Fibroblast of mammary gland (primary cell): ENCODE measurements around the gene CEP128.
"Not testable (repeated sequence)": the region's sequence is repeated elsewhere in the genome, so short reads cannot be mapped to it uniquely, and the experiment has no call there.

ENCODE experiments used
- DNase-seq: peaks from one replicate; pipeline ENCODE4 v3.0.0-alpha.2; 2010; ENCODE audit warnings: low read depth
- H3K4me3 ChIP-seq: 2 replicates; pipeline ENCODE4 v1.5.1; 2011; ENCODE audit warnings: low read depth, mild to moderate bottlenecking, low read length, moderate library complexity; ENCODE audit not compliant: control insufficient read depth
- TF ChIP-seq, protein P1 (sequence below): conservative IDR thresholded peaks from 2 replicates; pipeline ENCODE4 v1.5.1; 2011; ENCODE audit warnings: low read depth, low read length, inconsistent platforms; ENCODE audit not compliant: control insufficient read depth, insufficient read depth

CEP128 gene

DNA sequence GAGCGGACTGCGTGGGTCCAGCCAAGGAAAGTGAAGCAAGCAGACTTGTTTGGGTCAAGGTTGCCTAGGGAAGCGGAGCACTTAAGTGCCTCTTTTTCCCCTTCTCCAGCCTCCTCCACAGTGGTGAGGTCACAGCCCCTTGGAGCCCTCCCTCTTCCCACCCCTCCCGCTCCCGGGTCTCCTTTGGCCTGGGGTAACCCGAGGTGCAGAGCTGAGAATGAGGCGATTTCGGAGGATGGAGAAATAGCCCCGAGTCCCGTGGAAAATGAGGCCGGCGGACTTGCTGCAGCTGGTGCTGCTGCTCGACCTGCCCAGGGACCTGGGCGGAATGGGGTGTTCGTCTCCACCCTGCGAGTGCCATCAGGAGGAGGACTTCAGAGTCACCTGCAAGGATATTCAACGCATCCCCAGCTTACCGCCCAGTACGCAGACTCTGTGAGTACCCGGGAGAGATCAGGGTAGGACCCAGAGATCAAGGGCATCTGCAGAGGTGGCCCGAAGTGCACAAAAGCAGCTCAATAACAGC, 13.9 kb upstream of the CEP128 start, which contains the start of gene TSHR:
Gene TSHR (plus strand): TSS at position 206 of the 526 bp plus-strand sequence. CDS start 60 bp downstream, at position 266.
- DNase-seq = no peak
- TF ChIP-seq, protein P1, sequence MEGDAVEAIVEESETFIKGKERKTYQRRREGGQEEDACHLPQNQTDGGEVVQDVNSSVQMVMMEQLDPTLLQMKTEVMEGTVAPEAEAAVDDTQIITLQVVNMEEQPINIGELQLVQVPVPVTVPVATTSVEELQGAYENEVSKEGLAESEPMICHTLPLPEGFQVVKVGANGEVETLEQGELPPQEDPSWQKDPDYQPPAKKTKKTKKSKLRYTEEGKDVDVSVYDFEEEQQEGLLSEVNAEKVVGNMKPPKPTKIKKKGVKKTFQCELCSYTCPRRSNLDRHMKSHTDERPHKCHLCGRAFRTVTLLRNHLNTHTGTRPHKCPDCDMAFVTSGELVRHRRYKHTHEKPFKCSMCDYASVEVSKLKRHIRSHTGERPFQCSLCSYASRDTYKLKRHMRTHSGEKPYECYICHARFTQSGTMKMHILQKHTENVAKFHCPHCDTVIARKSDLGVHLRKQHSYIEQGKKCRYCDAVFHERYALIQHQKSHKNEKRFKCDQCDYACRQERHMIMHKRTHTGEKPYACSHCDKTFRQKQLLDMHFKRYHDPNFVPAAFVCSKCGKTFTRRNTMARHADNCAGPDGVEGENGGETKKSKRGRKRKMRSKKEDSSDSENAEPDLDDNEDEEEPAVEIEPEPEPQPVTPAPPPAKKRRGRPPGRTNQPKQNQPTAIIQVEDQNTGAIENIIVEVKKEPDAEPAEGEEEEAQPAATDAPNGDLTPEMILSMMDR = no peak
- peak within 1 kb of the TSS; percentile 55 for H3K4me3 ChIP-seq

DNA sequence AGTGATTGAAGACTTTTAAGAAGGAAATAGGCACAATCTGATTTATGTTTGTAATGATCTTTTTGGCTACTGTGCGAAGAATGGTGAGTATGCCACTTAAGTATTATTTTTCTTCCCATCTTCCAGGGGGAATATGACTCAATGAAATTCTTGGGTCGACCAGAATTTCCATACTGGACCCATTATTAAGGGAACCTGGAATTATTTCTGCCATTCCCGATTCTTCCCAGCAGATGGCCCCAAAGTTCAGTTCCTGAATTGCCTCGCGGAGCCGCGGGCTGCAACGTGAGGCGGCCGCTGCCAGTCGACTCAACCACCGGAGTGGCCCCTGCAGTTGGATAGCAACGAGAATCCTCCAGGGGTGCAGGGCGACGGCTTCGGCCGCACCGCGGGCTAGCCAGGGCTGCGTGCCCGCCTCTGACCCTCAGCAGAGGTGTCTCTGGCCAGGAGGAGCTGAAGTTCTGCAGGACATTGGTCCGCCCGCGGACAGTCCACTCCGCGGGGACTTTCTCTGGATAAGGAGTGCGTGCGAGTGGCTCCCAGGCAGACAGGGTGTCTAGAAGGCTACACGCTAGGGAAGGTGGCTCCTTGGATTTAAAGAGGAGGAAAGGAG, 13.3 kb upstream of the CEP128 start:
- TF ChIP-seq, protein P1 = peak; percentile 74
- peak; percentile 89 for DNase-seq
- peak overlapping the region; percentile 55 for H3K4me3 ChIP-seq

GRCh38 chr14:80953211-80953610, 11.7 kb upstream of the CEP128 start:
- DNase-seq, H3K4me3 ChIP-seq: not testable (repeated sequence)

GRCh38 chr14:80951491-80951890, 10.0 kb upstream of the CEP128 start:
- TF ChIP-seq, protein P1 = no peak
- no peak for DNase-seq
- H3K4me3 ChIP-seq = no peak overlapping the region

GRCh38 chr14:80948291-80948690, 6.8 kb upstream of the CEP128 start:
- TF ChIP-seq, protein P1 = no peak
- H3K4me3 ChIP-seq = no peak overlapping the region
- DNase-seq = no peak

GRCh38 chr14:80946797-80947196, 5.3 kb upstream of the CEP128 start:
- no peak for DNase-seq
- TF ChIP-seq, protein P1 = no peak

GRCh38 chr14:80946187-80946586, 4.6 kb upstream of the CEP128 start:
- H3K4me3 ChIP-seq = no peak overlapping the region
- DNase-seq = peak; percentile 72
- TF ChIP-seq, protein P1 = no peak

More at GRCh38 chr14:80946797-80947196, 5.3 kb upstream of the CEP128 start:
- H3K4me3 ChIP-seq = no peak overlapping the region
